ENCODE results near the gene RBM5. TPM values are rescaled to one million over a fixed set of nuclear protein-coding genes. Genes with fewer than 3 reads are reported as not detected.

Gene RBM5
- total RNA-seq, 1 donor from 2014 or later, result 84.5 TPM

DNA sequence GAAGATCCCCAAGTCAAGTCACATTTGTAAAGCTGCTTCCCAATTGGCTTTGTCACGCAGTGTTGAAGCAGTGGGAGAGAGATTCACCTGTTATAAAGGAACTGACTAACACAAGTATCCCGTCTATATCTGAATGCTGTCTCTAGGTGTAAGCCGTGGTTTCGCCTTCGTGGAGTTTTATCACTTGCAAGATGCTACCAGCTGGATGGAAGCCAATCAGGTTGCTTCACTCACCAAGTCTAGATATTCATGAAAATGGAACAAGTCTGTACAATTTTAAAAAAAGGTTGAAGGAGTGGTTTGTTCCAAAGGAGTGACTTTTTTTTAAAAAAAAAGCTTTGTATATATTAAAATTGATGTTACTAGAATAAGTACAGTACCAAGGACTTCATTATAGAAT lies 11.7 kb downstream of the RBM5 start:
- Histone ChIP-seq H3K27me3 (ENCODE audit: control insufficient read depth, insufficient read depth, low read length) (no peaks in the 10 kb centered on the region), H3K4me3 (ENCODE audit: low read depth, low read length) (no peak overlapping the region), H3K36me3 (ENCODE audit: control insufficient read depth, insufficient read depth, low read length) (no peaks in the 10 kb centered on the region)
- TF ChIP-seq, protein P1, sequence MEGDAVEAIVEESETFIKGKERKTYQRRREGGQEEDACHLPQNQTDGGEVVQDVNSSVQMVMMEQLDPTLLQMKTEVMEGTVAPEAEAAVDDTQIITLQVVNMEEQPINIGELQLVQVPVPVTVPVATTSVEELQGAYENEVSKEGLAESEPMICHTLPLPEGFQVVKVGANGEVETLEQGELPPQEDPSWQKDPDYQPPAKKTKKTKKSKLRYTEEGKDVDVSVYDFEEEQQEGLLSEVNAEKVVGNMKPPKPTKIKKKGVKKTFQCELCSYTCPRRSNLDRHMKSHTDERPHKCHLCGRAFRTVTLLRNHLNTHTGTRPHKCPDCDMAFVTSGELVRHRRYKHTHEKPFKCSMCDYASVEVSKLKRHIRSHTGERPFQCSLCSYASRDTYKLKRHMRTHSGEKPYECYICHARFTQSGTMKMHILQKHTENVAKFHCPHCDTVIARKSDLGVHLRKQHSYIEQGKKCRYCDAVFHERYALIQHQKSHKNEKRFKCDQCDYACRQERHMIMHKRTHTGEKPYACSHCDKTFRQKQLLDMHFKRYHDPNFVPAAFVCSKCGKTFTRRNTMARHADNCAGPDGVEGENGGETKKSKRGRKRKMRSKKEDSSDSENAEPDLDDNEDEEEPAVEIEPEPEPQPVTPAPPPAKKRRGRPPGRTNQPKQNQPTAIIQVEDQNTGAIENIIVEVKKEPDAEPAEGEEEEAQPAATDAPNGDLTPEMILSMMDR (IDR thresholded peaks at IDR 0.05; ENCODE audit: insufficient read depth, low read length, poor library complexity, severe bottlenecking), result no peak
- no peak for DNase-seq (ENCODE audit: low read depth)

DNA sequence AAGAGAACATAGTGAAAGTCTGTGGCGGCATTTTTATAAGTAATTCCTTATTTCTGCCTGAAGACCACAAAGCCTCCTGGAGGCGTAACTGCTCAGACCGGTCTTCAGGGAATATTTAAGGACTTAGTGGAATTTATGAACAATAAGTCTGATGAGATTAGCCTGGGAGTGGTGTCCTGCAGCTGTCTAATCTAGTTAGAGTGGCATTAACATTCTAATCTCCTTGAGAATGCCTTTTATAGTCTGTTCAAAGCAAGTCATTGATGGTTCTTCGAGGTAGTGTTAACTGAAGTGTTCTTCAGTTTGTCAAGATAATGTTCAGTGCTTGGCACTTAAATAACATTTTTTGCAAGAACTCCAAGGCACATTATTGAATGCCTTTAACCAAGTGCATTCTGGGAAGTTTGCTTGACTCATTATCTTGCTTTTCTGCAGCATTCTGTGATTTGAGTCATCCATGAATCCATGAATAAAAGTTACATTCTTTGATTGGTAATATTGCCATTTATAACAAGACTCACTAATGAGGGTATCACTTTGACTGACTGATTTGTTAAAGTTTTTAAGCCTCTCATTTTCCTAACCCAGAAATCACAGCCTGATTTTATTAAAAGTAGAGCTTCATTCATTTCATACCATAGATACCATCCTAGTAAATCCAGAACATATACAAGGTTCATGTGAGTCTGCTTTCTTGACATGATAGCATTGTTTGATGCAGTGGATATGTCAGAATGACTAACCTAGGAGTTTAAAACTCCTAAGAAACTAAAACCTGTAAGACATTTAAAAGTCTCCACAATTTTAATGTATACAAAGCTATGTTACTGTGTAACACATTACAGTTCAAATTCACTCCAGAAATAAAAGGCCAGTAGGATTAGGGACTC lies 12.5 kb downstream of the RBM5 start:
- Histone ChIP-seq H3K4me3 (ENCODE audit: low read depth, low read length) (no peak overlapping the region), H3K27me3 (ENCODE audit: control insufficient read depth, insufficient read depth, low read length) (no peaks in the 10 kb centered on the region), H3K36me3 (ENCODE audit: control insufficient read depth, insufficient read depth, low read length) (no peaks in the 10 kb centered on the region)
- no peak for DNase-seq (ENCODE audit: low read depth)
- TF ChIP-seq, protein P1 (IDR thresholded peaks at IDR 0.05; ENCODE audit: insufficient read depth, low read length, poor library complexity, severe bottlenecking), result no peak

DNA sequence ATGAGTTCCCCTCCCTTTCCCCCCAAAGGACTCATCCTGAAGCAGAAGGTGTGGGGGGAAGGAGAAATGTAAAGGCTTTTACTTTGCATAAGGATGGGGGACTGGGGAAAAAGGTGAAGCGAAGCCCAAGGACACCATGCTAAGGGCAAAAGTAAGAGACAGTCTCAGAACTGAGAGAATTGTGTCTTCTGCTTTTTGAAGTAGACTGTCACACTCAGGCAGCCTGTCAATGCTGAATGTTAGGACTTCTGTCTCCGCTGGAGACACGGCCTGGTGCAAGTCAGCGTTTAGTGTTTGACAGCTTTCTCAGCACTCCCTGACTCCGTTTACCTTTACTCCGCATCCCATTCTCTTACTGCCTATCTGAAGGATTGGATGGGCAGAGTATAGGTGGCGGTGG lies 13.8 kb downstream of the RBM5 start:
- DNase-seq (ENCODE audit: low read depth), result no peak
- Histone ChIP-seq H3K36me3 (ENCODE audit: control insufficient read depth, insufficient read depth, low read length) (peaks cover 2% of the 10 kb centered on the region), H3K27me3 (ENCODE audit: control insufficient read depth, insufficient read depth, low read length) (no peaks in the 10 kb centered on the region), H3K4me3 (ENCODE audit: low read depth, low read length) (no peak overlapping the region)
- TF ChIP-seq, protein P1 (IDR thresholded peaks at IDR 0.05; ENCODE audit: insufficient read depth, low read length, poor library complexity, severe bottlenecking), result no peak

DNA sequence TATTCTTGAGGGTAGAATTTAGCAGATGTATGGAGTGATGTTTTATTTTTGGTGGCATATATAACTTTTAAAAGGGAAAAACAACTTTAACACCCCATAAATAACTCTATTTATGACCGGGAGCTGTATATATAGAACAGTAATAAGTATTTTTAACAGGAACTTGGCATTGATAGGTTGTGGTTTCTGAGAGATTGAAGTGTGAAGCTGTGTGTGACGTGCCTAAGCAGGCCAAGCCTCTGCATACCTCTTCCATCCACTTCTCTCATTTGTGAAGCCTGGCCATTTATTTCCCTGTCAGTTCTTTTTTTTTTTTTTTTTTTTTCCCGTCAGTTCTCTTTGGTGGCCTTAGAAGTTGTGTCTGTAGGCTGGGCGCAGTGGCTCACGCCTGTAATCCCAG lies 23.0 kb downstream of the RBM5 start:
- Histone ChIP-seq H3K4me3 (ENCODE audit: low read depth, low read length) (no peak overlapping the region), H3K27me3 (ENCODE audit: control insufficient read depth, insufficient read depth, low read length) (no peaks in the 10 kb centered on the region), H3K36me3 (ENCODE audit: control insufficient read depth, insufficient read depth, low read length) (peaks cover 6% of the 10 kb centered on the region)
- DNase-seq (ENCODE audit: low read depth), result no peak
- TF ChIP-seq, protein P1 (IDR thresholded peaks at IDR 0.05; ENCODE audit: insufficient read depth, low read length, poor library complexity, severe bottlenecking), result no peak

DNA sequence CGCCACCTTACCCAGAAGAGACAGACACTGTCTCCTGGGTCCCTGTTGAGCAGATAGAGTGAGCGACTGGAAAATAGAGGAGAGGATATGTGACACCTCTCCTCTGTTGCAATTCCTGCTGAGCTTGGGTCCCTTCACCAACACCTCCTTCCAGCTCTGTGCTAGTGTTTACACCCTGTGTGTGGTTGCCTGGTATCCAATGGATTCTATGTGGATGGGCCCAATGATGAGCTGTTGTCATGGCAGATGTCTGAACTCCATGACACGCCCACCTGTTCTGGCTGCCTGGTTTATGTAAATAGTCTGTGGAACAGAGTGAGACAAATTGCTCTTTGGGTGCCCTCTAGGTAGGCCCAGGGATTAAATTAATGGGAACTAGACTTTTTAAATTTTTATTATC lies 23.7 kb downstream of the RBM5 start:
- no peak for DNase-seq (ENCODE audit: low read depth)
- Histone ChIP-seq H3K27me3 (ENCODE audit: control insufficient read depth, insufficient read depth, low read length) (no peaks in the 10 kb centered on the region), H3K4me3 (ENCODE audit: low read depth, low read length) (no peak overlapping the region), H3K36me3 (ENCODE audit: control insufficient read depth, insufficient read depth, low read length) (peaks cover 5% of the 10 kb centered on the region)
- TF ChIP-seq, protein P1 (IDR thresholded peaks at IDR 0.05; ENCODE audit: insufficient read depth, low read length, poor library complexity, severe bottlenecking), result no peak

DNA sequence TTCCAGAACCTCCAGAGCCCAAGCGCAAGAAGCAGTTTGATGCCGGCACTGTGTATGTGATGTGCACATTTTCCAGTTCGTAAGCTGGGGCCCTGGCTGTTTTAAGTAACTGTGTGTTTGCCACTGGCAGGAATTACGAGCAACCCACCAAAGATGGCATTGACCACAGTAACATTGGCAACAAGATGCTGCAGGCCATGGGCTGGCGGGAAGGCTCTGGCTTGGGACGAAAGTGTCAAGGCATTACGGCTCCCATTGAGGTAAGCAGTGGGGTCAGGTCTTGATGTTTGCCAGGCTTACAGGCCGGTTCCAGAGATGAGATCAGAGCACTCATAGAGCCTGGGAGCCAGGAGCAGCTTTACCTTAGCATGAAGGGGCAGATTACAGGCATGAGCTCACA lies 28.4 kb downstream of the RBM5 start:
- peaks cover 5% of the 10 kb centered on the region for H3K36me3 ChIP-seq (ENCODE audit: control insufficient read depth, insufficient read depth, low read length)
- TF ChIP-seq, protein P1 (IDR thresholded peaks at IDR 0.05; ENCODE audit: insufficient read depth, low read length, poor library complexity, severe bottlenecking), result no peak
- no peak overlapping the region for H3K4me3 ChIP-seq (ENCODE audit: low read depth, low read length)
- H3K27me3 ChIP-seq (ENCODE audit: control insufficient read depth, insufficient read depth, low read length), result no peaks in the 10 kb centered on the region
- no peak for DNase-seq (ENCODE audit: low read depth)

Data from kidney epithelial cell (primary cell).